Stimulated activated naive B cell treated with anti-CD40 and anti-IgM and Interleukin-4, amounts not matched to agents 10 μg/mL and 1 μg/mL and 100 μg/mL, for 72 hours (primary cell): ENCODE data around the gene CACNA1E.

Experiments
- ATAC-seq, 2 donors: fragments of 150-1000 bp; cut with Tn5 transposase; replicated peaks; 2 replicates each; pipeline ENCODE4 v1.10.0; 2021; ENCODE audit warnings: moderate library complexity in 1 of 2
- DNase-seq: peaks from one replicate; pipeline ENCODE4 v3.0.0; 2021
- H3K27ac Mint-ChIP-seq: one replicate; pipeline ENCODE4 v1.8.0; 2022; ENCODE audit warnings: mild to moderate bottlenecking, mixed read lengths
- H3K27me3 Mint-ChIP-seq, 2 donors: one replicate each; pipeline ENCODE4 v1.8.0; 2022; ENCODE audit warnings: mixed read lengths in 2 of 2
- H3K36me3 Mint-ChIP-seq, 2 donors: one replicate each; pipeline ENCODE4 v1.8.0; 2022; ENCODE audit warnings: mixed read lengths in 2 of 2, mild to moderate bottlenecking in 1 of 2
- H3K4me1 Mint-ChIP-seq, 2 donors: one replicate each; pipeline ENCODE4 v1.8.0; 2022; ENCODE audit warnings: mixed read lengths in 2 of 2, mild to moderate bottlenecking in 1 of 2
- H3K4me3 Mint-ChIP-seq, 2 donors: one replicate each; pipeline ENCODE4 v1.8.0; 2022; ENCODE audit warnings: mild to moderate bottlenecking in 2 of 2, mixed read lengths in 2 of 2, moderate library complexity in 1 of 2
- H3K9me3 Mint-ChIP-seq, 2 donors: one replicate each; pipeline ENCODE4 v1.8.0; 2022; ENCODE audit warnings: mixed read lengths in 2 of 2, mild to moderate bottlenecking in 1 of 2

CACNA1E gene

GRCh38 chr1:181551249-181551648 lies 67.9 kb downstream of the CACNA1E start:
- ATAC-seq: no peak
- H3K36me3 Mint-ChIP-seq: no peaks in the 10 kb centered on the region
- H3K4me3 Mint-ChIP-seq: no peak overlapping the region
- peaks cover 13 to 17% of the 10 kb centered on the region in 2 donors for H3K27me3 Mint-ChIP-seq
- H3K9me3 Mint-ChIP-seq: peaks cover 0 to 2% of the 10 kb centered on the region in 2 donors
- no peak overlapping the region for H3K27ac Mint-ChIP-seq
- H3K4me1 Mint-ChIP-seq: no peaks in the 10 kb centered on the region
- no peak for DNase-seq

- no peak overlapping the region for H3K4me3 Mint-ChIP-seq
- DNase-seq (no peak), ATAC-seq (no peak)
- no peaks in the 10 kb centered on the region for H3K4me1 Mint-ChIP-seq
- peaks cover 0 to 2% of the 10 kb centered on the region in 2 donors for H3K9me3 Mint-ChIP-seq
- H3K36me3 Mint-ChIP-seq: no peaks in the 10 kb centered on the region
- H3K27me3 Mint-ChIP-seq: peaks cover 12 to 17% of the 10 kb centered on the region in 2 donors
- H3K27ac Mint-ChIP-seq: peak overlapping the region; percentile 20
Measured at GRCh38 chr1:181551754-181552153, 68.4 kb downstream of the CACNA1E start.

GRCh38 chr1:181554465-181554864 lies 71.1 kb downstream of the CACNA1E start:
- Mint-ChIP-seq H3K27ac (no peak overlapping the region), H3K9me3 (peaks cover 0 to 2% of the 10 kb centered on the region in 2 donors), H3K27me3 (peaks cover 5 to 10% of the 10 kb centered on the region in 2 donors), H3K4me3 (no peak overlapping the region), H3K36me3 (no peaks in the 10 kb centered on the region), H3K4me1 (no peaks in the 10 kb centered on the region)
- ATAC-seq (no peak), DNase-seq (no peak)

GRCh38 chr1:181556631-181557030 lies 73.3 kb downstream of the CACNA1E start:
- no peaks in the 10 kb centered on the region for H3K9me3 Mint-ChIP-seq
- DNase-seq (no peak), ATAC-seq (no peak)
- no peaks in the 10 kb centered on the region for H3K4me1 Mint-ChIP-seq
- no peak overlapping the region for H3K27ac Mint-ChIP-seq
- H3K4me3 Mint-ChIP-seq: no peak overlapping the region
- H3K36me3 Mint-ChIP-seq: no peaks in the 10 kb centered on the region
- no peaks in the 10 kb centered on the region for H3K27me3 Mint-ChIP-seq

GRCh38 chr1:181557313-181557712 lies 74.0 kb downstream of the CACNA1E start:
- Mint-ChIP-seq H3K9me3 (no peaks in the 10 kb centered on the region), H3K36me3 (no peaks in the 10 kb centered on the region), H3K27ac (no peak overlapping the region), H3K4me1 (no peaks in the 10 kb centered on the region), H3K4me3 (no peak overlapping the region), H3K27me3 (no peaks in the 10 kb centered on the region)
- no peak for DNase-seq
- ATAC-seq: no peak

- Mint-ChIP-seq H3K36me3 (no peaks in the 10 kb centered on the region), H3K4me3 (no peak overlapping the region), H3K9me3 (no peaks in the 10 kb centered on the region), H3K27ac (no peak overlapping the region), H3K4me1 (no peaks in the 10 kb centered on the region), H3K27me3 (no peaks in the 10 kb centered on the region)
- DNase-seq (no peak), ATAC-seq (no peak)
Measured at GRCh38 chr1:181558416-181558815, 75.1 kb downstream of the CACNA1E start.

GRCh38 chr1:181559142-181559541 lies 75.8 kb downstream of the CACNA1E start:
- ATAC-seq: no peak
- Mint-ChIP-seq H3K4me1 (no peaks in the 10 kb centered on the region), H3K36me3 (no peaks in the 10 kb centered on the region), H3K27me3 (no peaks in the 10 kb centered on the region), H3K9me3 (no peaks in the 10 kb centered on the region), H3K27ac (no peak overlapping the region), H3K4me3 (no peak overlapping the region)
- no peak for DNase-seq

GRCh38 chr1:181562395-181562794 lies 79.1 kb downstream of the CACNA1E start:
- no peak for DNase-seq
- no peak for ATAC-seq
- H3K27me3 Mint-ChIP-seq: no peaks in the 10 kb centered on the region
- no peaks in the 10 kb centered on the region for H3K4me1 Mint-ChIP-seq
- H3K36me3 Mint-ChIP-seq: no peaks in the 10 kb centered on the region
- H3K27ac Mint-ChIP-seq: no peak overlapping the region
- no peak overlapping the region for H3K4me3 Mint-ChIP-seq
- peaks cover 0 to 8% of the 10 kb centered on the region in 2 donors for H3K9me3 Mint-ChIP-seq

GRCh38 chr1:181568736-181569135 lies 85.4 kb downstream of the CACNA1E start:
- Mint-ChIP-seq H3K27ac (no peak overlapping the region), H3K4me3 (no peak overlapping the region), H3K4me1 (no peaks in the 10 kb centered on the region), H3K9me3 (peaks cover under 1 to 8% of the 10 kb centered on the region in 2 donors), H3K27me3 (peaks cover 0 to 7% of the 10 kb centered on the region in 2 donors), H3K36me3 (no peaks in the 10 kb centered on the region)
- DNase-seq: no peak
- no peak for ATAC-seq

- H3K27me3 Mint-ChIP-seq: peaks cover 0 to 20% of the 10 kb centered on the region in 2 donors
- ATAC-seq (no peak), DNase-seq (no peak)
- no peaks in the 10 kb centered on the region for H3K4me1 Mint-ChIP-seq
- H3K9me3 Mint-ChIP-seq: peaks cover 0 to 3% of the 10 kb centered on the region in 2 donors
- no peak overlapping the region for H3K4me3 Mint-ChIP-seq
- H3K36me3 Mint-ChIP-seq: no peaks in the 10 kb centered on the region
- H3K27ac Mint-ChIP-seq: no peak overlapping the region
Measured at GRCh38 chr1:181577475-181577874, 94.2 kb downstream of the CACNA1E start.

GRCh38 chr1:181583598-181583997 lies 100.3 kb downstream of the CACNA1E start:
- H3K27ac Mint-ChIP-seq: no peak overlapping the region
- no peak overlapping the region for H3K4me3 Mint-ChIP-seq
- H3K36me3 Mint-ChIP-seq: no peaks in the 10 kb centered on the region
- no peaks in the 10 kb centered on the region for H3K4me1 Mint-ChIP-seq
- no peak for DNase-seq
- H3K27me3 Mint-ChIP-seq: peaks cover 0 to 13% of the 10 kb centered on the region in 2 donors
- no peaks in the 10 kb centered on the region for H3K9me3 Mint-ChIP-seq
- ATAC-seq: no peak

GRCh38 chr1:181587870-181588438 lies 104.6 kb downstream of the CACNA1E start:
- H3K4me1 Mint-ChIP-seq: no peaks in the 10 kb centered on the region
- DNase-seq (no peak), ATAC-seq (no peak)
- H3K27ac Mint-ChIP-seq: no peak overlapping the region
- H3K36me3 Mint-ChIP-seq: no peaks in the 10 kb centered on the region
- H3K9me3 Mint-ChIP-seq: no peaks in the 10 kb centered on the region
- H3K4me3 Mint-ChIP-seq: no peak overlapping the region
- peaks cover 4 to 6% of the 10 kb centered on the region in 2 donors for H3K27me3 Mint-ChIP-seq

GRCh38 chr1:181588631-181589030 lies 105.3 kb downstream of the CACNA1E start:
- Mint-ChIP-seq H3K27ac (no peak overlapping the region), H3K36me3 (no peaks in the 10 kb centered on the region), H3K9me3 (no peaks in the 10 kb centered on the region), H3K27me3 (peaks cover 4 to 6% of the 10 kb centered on the region in 2 donors), H3K4me3 (no peak overlapping the region), H3K4me1 (no peaks in the 10 kb centered on the region)
- DNase-seq (no peak), ATAC-seq (no peak)

GRCh38 chr1:181592255-181592859 lies 109.0 kb downstream of the CACNA1E start:
- ATAC-seq (no peak), DNase-seq (no peak)
- no peak overlapping the region for H3K4me3 Mint-ChIP-seq
- H3K9me3 Mint-ChIP-seq: peaks cover 1 to 4% of the 10 kb centered on the region in 2 donors
- H3K27ac Mint-ChIP-seq: no peak overlapping the region
- H3K36me3 Mint-ChIP-seq: no peaks in the 10 kb centered on the region
- peaks cover 6 to 8% of the 10 kb centered on the region in 2 donors for H3K27me3 Mint-ChIP-seq
- no peaks in the 10 kb centered on the region for H3K4me1 Mint-ChIP-seq

- no peaks in the 10 kb centered on the region for H3K4me1 Mint-ChIP-seq
- peaks cover 6 to 8% of the 10 kb centered on the region in 2 donors for H3K27me3 Mint-ChIP-seq
- ATAC-seq (no peak), DNase-seq (no peak)
- H3K4me3 Mint-ChIP-seq: no peak overlapping the region
- H3K36me3 Mint-ChIP-seq: no peaks in the 10 kb centered on the region
- peaks cover 5 to 7% of the 10 kb centered on the region in 2 donors for H3K9me3 Mint-ChIP-seq
- H3K27ac Mint-ChIP-seq: no peak overlapping the region
Measured at GRCh38 chr1:181593042-181593441, 109.7 kb downstream of the CACNA1E start.
